B cell (primary cell): ENCODE data around the gene TLL1. TPM values are rescaled to one million over a fixed set of nuclear protein-coding genes. Genes with fewer than 3 reads are reported as not detected.

Source experiments
- ATAC-seq: fragments of 200-7000 bp; cut with Tn5 transposase; one replicate; pipeline ENCODE4 v1.10.0; 2021; ENCODE audit warnings: low read depth, mild to moderate bottlenecking, moderate number of reproducible peaks, moderate library complexity
- CTCF ChIA-PET: fragments of 350-600 bp; sonication (Branson Sonifier 250); formaldehyde crosslinking; loops from one replicate; lab custom pipeline; 2021; ENCODE audit warnings: antibody characterized with exemption, inconsistent platforms; lab: Charles Lee
- POLR2A ChIA-PET: fragments of 350-600 bp; sonication (Branson Sonifier 250); formaldehyde crosslinking; loops from one replicate; lab custom pipeline; 2021; ENCODE audit warnings: antibody characterized with exemption; lab: Charles Lee
- DNase-seq: peaks from one replicate; pipeline ENCODE4 v3.0.0; 2013
- H2AFZ ChIP-seq: 2 replicates; pipeline ENCODE4 v1.6.1; 2012; ENCODE audit warnings: mild to moderate bottlenecking, low read depth, low read length; ENCODE audit not compliant: insufficient read depth, poor library complexity, severe bottlenecking
- H3K27ac ChIP-seq, 2 donors: 1 replicate in 1 of 2; 2 replicates in 1 of 2; pipeline ENCODE4 v1.5.1; 2012 to 2013; ENCODE audit warnings: low read length in 2 of 2, mild to moderate bottlenecking in 2 of 2, moderate library complexity in 1 of 2
- H3K27me3 ChIP-seq, 4 experiments: fragments of 200-600 bp in 1 of 4; sonication (generic) in 1 of 4; replicated peaks in 1 of 4; 1 replicate in 2 of 4; 2 replicates in 2 of 4; pipeline versions ENCODE4 v1.6.1 to v1.7.0; 2013 to 2016; ENCODE audit warnings: low read length in 3 of 4, mild to moderate bottlenecking in 2 of 4, mixed read lengths in 1 of 4, moderate library complexity in 1 of 4; ENCODE audit not compliant: insufficient read depth in 4 of 4, control insufficient read depth in 3 of 4; ENCODE audit errors: control extremely low read depth in 1 of 4
- H3K36me3 ChIP-seq, 2 experiments: replicated peaks in 1 of 2; 1 replicate in 1 of 2; 2 replicates in 1 of 2; pipeline versions ENCODE4 v1.6.1 to v1.7.1; 2013; ENCODE audit warnings: low read length in 1 of 2; ENCODE audit not compliant: insufficient read depth in 2 of 2, control insufficient read depth in 1 of 2; ENCODE audit errors: control extremely low read depth in 1 of 2, extremely low read depth in 1 of 2
- H3K4me1 ChIP-seq, 2 donors: fragments of 200-600 bp in 1 of 2; sonication (generic) in 1 of 2; 1 replicate in 1 of 2; 2 replicates in 1 of 2; pipeline versions ENCODE4 v1.5.1 to v1.6.1; 2013 to 2017; ENCODE audit warnings: low read length in 2 of 2; ENCODE audit not compliant: control insufficient read depth in 2 of 2, insufficient read depth in 2 of 2
- H3K4me2 ChIP-seq: replicated peaks from 2 replicates; pipeline ENCODE3; 2012; ENCODE audit warnings: mild to moderate bottlenecking, low read depth, low read length; ENCODE audit not compliant: poor library complexity, severe bottlenecking
- H3K4me3 ChIP-seq, 5 experiments: fragments of 200-600 bp in 1 of 5; sonication (generic) in 1 of 5; 1 replicate in 3 of 5; 2 replicates in 2 of 5; pipeline versions ENCODE4 v1.5.1 to v1.7.0; 2011 to 2016; ENCODE audit warnings: low read length in 4 of 5, mild to moderate bottlenecking in 4 of 5, low read depth in 2 of 5, control low read depth in 1 of 5, moderate library complexity in 1 of 5; ENCODE audit not compliant: insufficient read depth in 1 of 5; ENCODE audit errors: control extremely low read depth in 1 of 5, extremely low read depth in 1 of 5
- H3K79me2 ChIP-seq: fragments of 200-600 bp; sonication (generic); one replicate; pipeline ENCODE4 v1.6.0; 2016; ENCODE audit warnings: low read length; ENCODE audit not compliant: control insufficient read depth, insufficient read depth
- H3K9ac ChIP-seq: fragments of 200-600 bp; sonication (generic); 2 replicates; pipeline ENCODE4 v1.6.1; 2017; ENCODE audit warnings: mild to moderate bottlenecking, low read length, moderate library complexity
- H3K9me3 ChIP-seq, 3 donors: one replicate each; pipeline versions ENCODE4 v1.6.1 to v1.7.1; 2013; ENCODE audit warnings: low read length in 2 of 3; ENCODE audit not compliant: control insufficient read depth in 2 of 3, insufficient read depth in 1 of 3; ENCODE audit errors: control extremely low read depth in 1 of 3
- H4K20me1 ChIP-seq: 2 replicates; pipeline ENCODE4 v1.6.0; 2012; ENCODE audit warnings: mild to moderate bottlenecking, low read length; ENCODE audit not compliant: insufficient read depth, control insufficient read depth, poor library complexity, severe bottlenecking
- H3K27ac Mint-ChIP-seq: one replicate; pipeline ENCODE4 v1.8.0; 2021; ENCODE audit warnings: mixed read lengths
- H3K27me3 Mint-ChIP-seq: one replicate; pipeline ENCODE4 v1.8.0; 2021; ENCODE audit warnings: mixed read lengths
- H3K4me1 Mint-ChIP-seq: one replicate; pipeline ENCODE4 v1.8.0; 2021; ENCODE audit warnings: mixed read lengths
- H3K4me3 Mint-ChIP-seq: one replicate; pipeline ENCODE4 v1.8.0; 2021; ENCODE audit warnings: mixed read lengths
- H3K9me3 Mint-ChIP-seq: one replicate; pipeline ENCODE4 v1.8.0; 2022; ENCODE audit warnings: mixed read lengths; ENCODE audit not compliant: insufficient read depth
- CTCF ChIP-seq: fragments of 200-600 bp; IDR thresholded peaks from one replicate; pipeline ENCODE4 v1.8.0; 2022; ENCODE audit warnings: antibody characterized with exemption, mild to moderate bottlenecking
- EZH2 ChIP-seq: IDR thresholded peaks from 2 replicates; pipeline ENCODE4 v1.6.1; 2012; ENCODE audit warnings: borderline replicate concordance, low read depth, mild to moderate bottlenecking, moderate library complexity, low read length; ENCODE audit not compliant: insufficient read depth, poor library complexity, severe bottlenecking
- WGBS: methylation state at CpG from one replicate; pipeline ENCODE4 v1.1.5; 2013; ENCODE audit warnings: missing lambda C conversion rate; ENCODE audit not compliant: insufficient coverage; 5-methylcytosine and 5-hydroxymethylcytosine counted together
- intact Hi-C: fragments of 100-400 bp; cut with micrococcal nuclease; formaldehyde crosslinking; loops from one replicate; pipeline ENCODE4 v1.10.0; 2022
- polyA plus RNA-seq: library from polyadenylated mRNA; depleted of rRNA; stranded (reverse); fragments of >200 nt; gene quantifications from 2 replicates; pipeline ENCODE4 v1.2.3, GENCODE V29; 2012
- total RNA-seq, 2 donors: library from RNA; stranded (reverse); fragments of 120-200 nt in 1 of 2; gene quantifications; 1 replicate in 1 of 2; 2 replicates in 1 of 2; pipeline versions ENCODE4 v1.2.3 to v1.2.4, GENCODE V29; 2013 to 2022

TLL1 gene
- total and polyA plus RNA-seq, 2 donors (not counting 1 experiment from before 2014, with no cell fraction given), result not detected

GRCh38 chr4:165965503-165965902, 92.5 kb downstream of the TLL1 start:
- no peaks in the 10 kb centered on the region for H4K20me1 ChIP-seq
- intact Hi-C loops, result no loop called here
- TF ChIP-seq CTCF (no peak), EZH2 (no peak)
- ATAC-seq, result no peak
- no CpG with 5 or more reads among the region's 2 CpGs for WGBS
- H3K27me3 ChIP-seq, result no peaks in the 10 kb centered on the region
- POLR2A ChIA-PET, result no interaction called here
- Mint-ChIP-seq H3K4me1 (no peaks in the 10 kb centered on the region), H3K4me3 (no peak overlapping the region), H3K27ac (no peak overlapping the region), H3K9me3 (peaks cover 2% of the 10 kb centered on the region), H3K27me3 (no peaks in the 10 kb centered on the region)
- no peak for DNase-seq
- no peak overlapping the region for H3K4me3 ChIP-seq
- H3K9ac ChIP-seq, result no peak overlapping the region
- H3K79me2 ChIP-seq, result no peaks in the 10 kb centered on the region
- no peak overlapping the region for H2AFZ ChIP-seq
- H3K4me2 ChIP-seq, result no peak overlapping the region
- H3K4me1 ChIP-seq, result no peaks in the 10 kb centered on the region
- peaks cover 0 to 3% (median 0%) of the 10 kb centered on the region in 3 donors for H3K9me3 ChIP-seq
- CTCF ChIA-PET, result no interaction called here
- no peak overlapping the region for H3K27ac ChIP-seq
- no peaks in the 10 kb centered on the region for H3K36me3 ChIP-seq

- Histone ChIP-seq H3K9me3 (peaks cover 0 to 3% (median 0%) of the 10 kb centered on the region in 3 donors), H3K4me3 (no peak overlapping the region), H3K27me3 (no peaks in the 10 kb centered on the region), H3K9ac (no peak overlapping the region), H3K4me1 (no peaks in the 10 kb centered on the region), H2AFZ (no peak overlapping the region), H3K4me2 (no peak overlapping the region), H3K79me2 (no peaks in the 10 kb centered on the region), H3K27ac (no peak overlapping the region), H3K36me3 (no peaks in the 10 kb centered on the region), H4K20me1 (no peaks in the 10 kb centered on the region)
- 92% methylated on average over 6 of the region's 8 CpGs for WGBS
- POLR2A ChIA-PET, result no interaction called here
- DNase-seq (no peak), ATAC-seq (no peak)
- H3K27me3 Mint-ChIP-seq, result no peaks in the 10 kb centered on the region
- no peak for TF ChIP-seq EZH2
- no peak for TF ChIP-seq CTCF
- H3K4me3 Mint-ChIP-seq, result no peak overlapping the region
- intact Hi-C loops, result no loop called here
- no peak overlapping the region for H3K27ac Mint-ChIP-seq
- H3K4me1 Mint-ChIP-seq, result no peaks in the 10 kb centered on the region
- CTCF ChIA-PET, result no interaction called here
- peaks cover 2% of the 10 kb centered on the region for H3K9me3 Mint-ChIP-seq
These were observed 93.8 kb downstream of the TLL1 start for GRCh38 chr4:165966833-165967232.
